Measurements from ENCODE around the gene CD2AP.
"Not testable (repeated sequence)": the region's sequence is repeated elsewhere in the genome, so short reads cannot be mapped to it uniquely, and the experiment has no call there.

DNA sequence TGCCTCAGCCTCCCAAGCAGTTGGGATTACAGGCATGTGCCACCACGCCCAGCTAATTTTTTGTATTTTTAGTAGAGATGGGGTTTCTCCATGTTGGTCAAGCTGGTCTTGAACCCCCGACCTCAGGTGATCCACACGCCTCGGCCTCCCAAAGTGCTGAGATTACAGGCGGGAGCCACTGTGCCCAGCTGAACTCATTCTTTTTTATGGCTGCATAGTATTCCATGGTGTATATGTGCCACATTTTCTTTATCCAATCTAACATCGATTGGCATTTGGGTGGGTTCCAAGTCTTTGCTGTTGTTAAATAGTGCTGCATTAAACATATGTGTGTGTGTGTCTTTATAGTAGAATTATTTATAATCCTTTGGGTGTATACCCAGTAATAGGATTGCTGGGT lies 78.9 kb downstream of the CD2AP start:
- TF ChIP-seq, protein P1, sequence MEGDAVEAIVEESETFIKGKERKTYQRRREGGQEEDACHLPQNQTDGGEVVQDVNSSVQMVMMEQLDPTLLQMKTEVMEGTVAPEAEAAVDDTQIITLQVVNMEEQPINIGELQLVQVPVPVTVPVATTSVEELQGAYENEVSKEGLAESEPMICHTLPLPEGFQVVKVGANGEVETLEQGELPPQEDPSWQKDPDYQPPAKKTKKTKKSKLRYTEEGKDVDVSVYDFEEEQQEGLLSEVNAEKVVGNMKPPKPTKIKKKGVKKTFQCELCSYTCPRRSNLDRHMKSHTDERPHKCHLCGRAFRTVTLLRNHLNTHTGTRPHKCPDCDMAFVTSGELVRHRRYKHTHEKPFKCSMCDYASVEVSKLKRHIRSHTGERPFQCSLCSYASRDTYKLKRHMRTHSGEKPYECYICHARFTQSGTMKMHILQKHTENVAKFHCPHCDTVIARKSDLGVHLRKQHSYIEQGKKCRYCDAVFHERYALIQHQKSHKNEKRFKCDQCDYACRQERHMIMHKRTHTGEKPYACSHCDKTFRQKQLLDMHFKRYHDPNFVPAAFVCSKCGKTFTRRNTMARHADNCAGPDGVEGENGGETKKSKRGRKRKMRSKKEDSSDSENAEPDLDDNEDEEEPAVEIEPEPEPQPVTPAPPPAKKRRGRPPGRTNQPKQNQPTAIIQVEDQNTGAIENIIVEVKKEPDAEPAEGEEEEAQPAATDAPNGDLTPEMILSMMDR (IDR thresholded peaks at IDR 0.05 in 8 of 11, conservative IDR thresholded peaks at IDR 0.05 in 3 of 11), result not testable (repeated sequence)
- not testable (repeated sequence) for TF ChIP-seq POLR2AphosphoS5, POLR2A (IDR thresholded peaks at IDR 0.05)

All from spleen (tissue), 7 donors.